HepG2 (cell line): Measurements from ENCODE around the gene OBSL1. TPM values are rescaled to one million over a fixed set of nuclear protein-coding genes. Genes with fewer than 3 reads are reported as not detected.

Experiments used
- CREM ChIP-seq, 2 experiments: sonication (generic) in 1 of 2; formaldehyde crosslinking in 1 of 2; IDR thresholded peaks; 2 replicates each; pipeline versions ENCODE4 v1.4.0 to v1.6.1; 2016 to 2020; ENCODE audit warnings: antibody characterized with exemption in 1 of 2, mild to moderate bottlenecking in 1 of 2, missing genetic modification reagents in 1 of 2
- ELF1 ChIP-seq: sonication (generic); formaldehyde crosslinking; IDR thresholded peaks from 2 replicates; pipeline ENCODE4 v1.4.0; 2020; ENCODE audit warnings: missing genetic modification reagents
- EP300 ChIP-seq, 3 experiments: sonication (generic) in 1 of 3; formaldehyde crosslinking in 1 of 3; IDR thresholded peaks; 2 replicates each; pipeline versions ENCODE4 v1.5.1 to v1.6.1; 2011 to 2020; ENCODE audit warnings: low read depth in 2 of 3, low read length in 2 of 3, borderline replicate concordance in 1 of 3, improper control_type of control experiment in 1 of 3, mild to moderate bottlenecking in 1 of 3, missing genetic modification reagents in 1 of 3, moderate library complexity in 1 of 3
- GTF3A ChIP-seq: sonication (generic); formaldehyde crosslinking; conservative IDR thresholded peaks from 2 replicates; pipeline ENCODE4 v1.4.0; 2020; ENCODE audit warnings: mild to moderate bottlenecking, missing genetic modification reagents
- HOXA9 ChIP-seq: sonication (generic); formaldehyde crosslinking; IDR thresholded peaks from 2 replicates; pipeline ENCODE4 v1.8.1; 2022; ENCODE audit warnings: missing genetic modification reagents, mild to moderate bottlenecking, moderate library complexity, borderline replicate concordance
- KDM3A ChIP-seq: IDR thresholded peaks from 2 replicates; pipeline ENCODE4 v1.6.1; 2018; ENCODE audit warnings: low read depth, missing compliant biosample characterization
- KDM5A ChIP-seq: fragments of 200-600 bp; sonication (generic); IDR thresholded peaks from 2 replicates; pipeline ENCODE4 v1.7.0; 2018; ENCODE audit warnings: antibody characterized with exemption, mild to moderate bottlenecking, low read length, borderline replicate concordance
- KDM5B ChIP-seq: sonication (generic); formaldehyde crosslinking; IDR thresholded peaks from 2 replicates; pipeline ENCODE4 v1.4.0; 2020; ENCODE audit warnings: missing genetic modification reagents, mild to moderate bottlenecking, borderline replicate concordance
- MXD4 ChIP-seq: IDR thresholded peaks from 2 replicates; pipeline ENCODE4 v1.6.1; 2016; ENCODE audit warnings: mild to moderate bottlenecking, missing biosample characterization, missing genetic modification reagents
- NFIC ChIP-seq: IDR thresholded peaks from 2 replicates; pipeline ENCODE4 v1.6.1; 2012; ENCODE audit warnings: mild to moderate bottlenecking, low read length, inconsistent platforms
- POGZ ChIP-seq: sonication (generic); formaldehyde crosslinking; IDR thresholded peaks from 2 replicates; pipeline ENCODE4 v1.4.0; 2020; ENCODE audit warnings: mild to moderate bottlenecking, missing genetic modification reagents
- POLR2A ChIP-seq, 2 experiments: IDR thresholded peaks; 2 replicates each; pipeline ENCODE4 v1.6.1; 2011; ENCODE audit warnings: low read depth in 2 of 2, low read length in 2 of 2, mild to moderate bottlenecking in 1 of 2, moderate library complexity in 1 of 2; ENCODE audit not compliant: insufficient read depth in 1 of 2
- STAG1 ChIP-seq: sonication (generic); formaldehyde crosslinking; IDR thresholded peaks from 2 replicates; pipeline ENCODE4 v1.4.0; 2020; ENCODE audit warnings: missing genetic modification reagents
- ZFP36L1 ChIP-seq: sonication (generic); formaldehyde crosslinking; IDR thresholded peaks from 2 replicates; pipeline ENCODE4 v1.8.0; 2022; ENCODE audit warnings: mild to moderate bottlenecking, missing genetic modification reagents, moderate library complexity
- ZNF101 ChIP-seq: sonication (generic); formaldehyde crosslinking; IDR thresholded peaks from 2 replicates; pipeline ENCODE4 v1.4.0; 2020; ENCODE audit warnings: mild to moderate bottlenecking, low read depth, missing genetic modification reagents, borderline replicate concordance
- ZNF234 ChIP-seq: sonication (generic); formaldehyde crosslinking; conservative IDR thresholded peaks from 2 replicates; pipeline ENCODE4 v1.5.1; 2020; ENCODE audit warnings: mild to moderate bottlenecking, missing genetic modification reagents
- ZNF331 ChIP-seq: sonication (generic); formaldehyde crosslinking; IDR thresholded peaks from 2 replicates; pipeline ENCODE4 v1.4.0; 2020; ENCODE audit warnings: missing genetic modification reagents
- ZNF7 ChIP-seq: IDR thresholded peaks from 2 replicates; pipeline ENCODE4 v1.6.1; 2016; ENCODE audit warnings: missing biosample characterization, missing genetic modification reagents
- polyA plus RNA-seq, 8 experiments: library from polyadenylated mRNA; depleted of rRNA in 3 of 8; stranded (reverse) in 7 of 8; unstranded in 1 of 8; fragments of >200 nt; fragmentation: Illumina TruSeq in 4 of 8; extraction: Trizol in 4 of 8; gene quantifications; 2 replicates each; pipeline versions ENCODE4 v1.2.1 to v1.2.3, GENCODE V29; 2011 to 2016; ENCODE audit warnings: low read depth in 4 of 8, missing spikeins in 1 of 8, mixed read lengths in 1 of 8; ENCODE audit not compliant: insufficient read depth in 1 of 8
- total RNA-seq, 5 experiments: library from RNA; depleted of rRNA; stranded (reverse); fragments of >200 nt; fragmentation: Illumina TruSeq; extraction: Trizol; gene quantifications; 2 replicates each; pipeline ENCODE4 v1.2.3, GENCODE V29; 2016; ENCODE audit warnings: low read depth in 1 of 5
- TF ChIP-seq, protein P1 (sequence below): sonication (generic); formaldehyde crosslinking; IDR thresholded peaks from 2 replicates; pipeline ENCODE4 v1.4.0; 2020; ENCODE audit warnings: missing genetic modification reagents
- TF ChIP-seq, protein P2 (sequence below): sonication (generic); formaldehyde crosslinking; IDR thresholded peaks from 2 replicates; pipeline ENCODE4 v1.8.0; 2022; ENCODE audit warnings: mild to moderate bottlenecking, missing genetic modification reagents; ENCODE audit not compliant: insufficient replicate concordance
- TF ChIP-seq, protein P3 (sequence below): sonication (generic); formaldehyde crosslinking; IDR thresholded peaks from 2 replicates; pipeline ENCODE4 v1.4.0; 2020; ENCODE audit warnings: missing genetic modification reagents; ENCODE audit errors: not compliant biosample characterization

Gene OBSL1
- total and polyA plus RNA-seq, 2 of the 13 experiments (the other 11 are each of a cell fraction or from before 2014, with no cell fraction given), result 86.7 to 218 TPM

DNA sequence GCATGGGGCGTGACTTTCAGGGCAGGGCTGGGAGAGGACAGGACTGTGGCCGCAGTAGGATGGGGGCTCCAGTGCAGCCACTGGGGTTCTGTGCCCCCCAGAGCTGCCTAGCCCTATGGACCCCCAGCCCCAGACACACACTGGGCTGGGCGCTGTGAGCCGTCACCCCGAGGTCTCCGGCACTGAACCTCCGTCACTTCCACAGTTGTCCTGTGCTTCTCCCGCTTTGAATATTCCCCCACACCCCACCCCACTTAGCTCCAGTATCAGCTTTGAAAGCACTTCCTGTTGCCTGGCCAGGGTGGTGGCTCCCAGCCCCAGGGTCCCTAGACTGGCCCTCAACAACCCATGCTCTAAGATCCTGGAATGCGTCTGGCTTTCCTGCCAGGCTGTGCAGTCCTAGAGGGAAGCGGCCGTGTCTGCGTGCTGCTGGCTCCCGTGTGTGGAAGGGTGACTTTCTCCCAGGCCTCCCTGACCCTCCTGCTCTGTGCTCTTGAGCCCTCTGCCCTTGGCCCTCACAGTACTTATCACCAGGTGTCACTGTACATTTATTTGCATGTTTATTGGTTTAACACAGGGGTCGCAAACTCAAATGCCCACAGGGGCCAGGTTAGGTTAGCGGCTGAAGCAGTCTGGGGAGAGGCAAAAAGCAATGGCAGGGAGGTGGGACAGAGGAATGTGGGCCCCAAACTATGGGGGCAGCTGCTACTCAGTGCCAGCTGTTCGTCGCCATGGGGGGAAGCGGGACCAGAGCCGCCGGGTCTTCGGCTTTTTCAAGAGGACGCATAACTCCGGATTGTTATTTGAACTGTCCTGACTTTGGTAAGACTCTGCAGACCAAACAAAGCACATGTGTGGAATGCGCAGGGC is 9.9 kb downstream of the OBSL1 start (continued):
- TF ChIP-seq, protein P1, sequence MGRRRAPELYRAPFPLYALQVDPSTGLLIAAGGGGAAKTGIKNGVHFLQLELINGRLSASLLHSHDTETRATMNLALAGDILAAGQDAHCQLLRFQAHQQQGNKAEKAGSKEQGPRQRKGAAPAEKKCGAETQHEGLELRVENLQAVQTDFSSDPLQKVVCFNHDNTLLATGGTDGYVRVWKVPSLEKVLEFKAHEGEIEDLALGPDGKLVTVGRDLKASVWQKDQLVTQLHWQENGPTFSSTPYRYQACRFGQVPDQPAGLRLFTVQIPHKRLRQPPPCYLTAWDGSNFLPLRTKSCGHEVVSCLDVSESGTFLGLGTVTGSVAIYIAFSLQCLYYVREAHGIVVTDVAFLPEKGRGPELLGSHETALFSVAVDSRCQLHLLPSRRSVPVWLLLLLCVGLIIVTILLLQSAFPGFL, result no peak
- TF ChIP-seq ZFP36L1 (CRISPR knock-in tag) (no peak), ZNF234 (no peak), ZNF331 (no peak), ELF1 (CRISPR knock-in tag) (peak; percentile 37; the same call in 1 of the 2 replicates), POGZ (CRISPR knock-in tag) (no peak), KDM3A (CRISPR knock-in tag) (no peak), STAG1 (peak; percentile 40), HOXA9 (CRISPR knock-in tag) (no peak), NFIC (no peak), ZNF7 (CRISPR knock-in tag) (no peak), EP300 (IDR thresholded peaks at IDR 0.05; ENCODE audit: low read depth in 2 of 2, low read length in 2 of 2) (no peak), EP300 (CRISPR knock-in tag; IDR thresholded peaks at IDR 0.05; ENCODE audit: borderline replicate concordance) (no peak; the same call in 1 of the 2 replicates), KDM5B (CRISPR knock-in tag) (no peak; the same call in 1 of the 2 replicates), KDM5A (no peak), GTF3A (CRISPR knock-in tag) (no peak), CREM (IDR thresholded peaks at IDR 0.05) (no peak), CREM (CRISPR knock-in tag; IDR thresholded peaks at IDR 0.05) (no peak), POLR2A (IDR thresholded peaks at IDR 0.05; ENCODE audit: insufficient read depth in 1 of 2, low read depth in 2 of 2, low read length in 2 of 2) (no peak), MXD4 (no peak), ZNF101 (CRISPR knock-in tag) (no peak)
- TF ChIP-seq, protein P2, sequence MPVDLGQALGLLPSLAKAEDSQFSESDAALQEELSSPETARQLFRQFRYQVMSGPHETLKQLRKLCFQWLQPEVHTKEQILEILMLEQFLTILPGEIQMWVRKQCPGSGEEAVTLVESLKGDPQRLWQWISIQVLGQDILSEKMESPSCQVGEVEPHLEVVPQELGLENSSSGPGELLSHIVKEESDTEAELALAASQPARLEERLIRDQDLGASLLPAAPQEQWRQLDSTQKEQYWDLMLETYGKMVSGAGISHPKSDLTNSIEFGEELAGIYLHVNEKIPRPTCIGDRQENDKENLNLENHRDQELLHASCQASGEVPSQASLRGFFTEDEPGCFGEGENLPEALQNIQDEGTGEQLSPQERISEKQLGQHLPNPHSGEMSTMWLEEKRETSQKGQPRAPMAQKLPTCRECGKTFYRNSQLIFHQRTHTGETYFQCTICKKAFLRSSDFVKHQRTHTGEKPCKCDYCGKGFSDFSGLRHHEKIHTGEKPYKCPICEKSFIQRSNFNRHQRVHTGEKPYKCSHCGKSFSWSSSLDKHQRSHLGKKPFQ (CRISPR knock-in tag), result no peak
- TF ChIP-seq, protein P3, sequence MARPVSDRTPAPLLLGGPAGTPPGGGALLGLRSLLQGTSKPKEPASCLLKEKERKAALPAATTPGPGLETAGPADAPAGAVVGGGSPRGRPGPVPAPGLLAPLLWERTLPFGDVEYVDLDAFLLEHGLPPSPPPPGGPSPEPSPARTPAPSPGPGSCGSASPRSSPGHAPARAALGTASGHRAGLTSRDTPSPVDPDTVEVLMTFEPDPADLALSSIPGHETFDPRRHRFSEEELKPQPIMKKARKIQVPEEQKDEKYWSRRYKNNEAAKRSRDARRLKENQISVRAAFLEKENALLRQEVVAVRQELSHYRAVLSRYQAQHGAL (CRISPR knock-in tag), result no peak
